Endodermal cell (in vitro differentiated cells): Measurements from ENCODE around the gene ENOSF1. TPM values are rescaled to one million over a fixed set of nuclear protein-coding genes. Genes with fewer than 3 reads are reported as not detected.
A peak's percentile ranks its signal among the peaks of the same experiment; 100 is the strongest.

Experiments
- DNase-seq: peaks from one replicate; pipeline ENCODE4 v3.0.0-alpha.2; 2017
- H3K27ac ChIP-seq: 2 replicates; pipeline ENCODE4 v1.5.1; 2013; ENCODE audit warnings: mild to moderate bottlenecking, low read depth, low read length, moderate library complexity
- H3K27me3 ChIP-seq: 2 replicates; pipeline ENCODE4 v1.6.1; 2013; ENCODE audit warnings: mild to moderate bottlenecking, low read length, moderate library complexity; ENCODE audit not compliant: insufficient read depth, control insufficient read depth, poor library complexity, severe bottlenecking
- H3K36me3 ChIP-seq: 2 replicates; pipeline ENCODE4 v1.7.0; 2013; ENCODE audit warnings: mild to moderate bottlenecking, low read length, moderate library complexity; ENCODE audit not compliant: control insufficient read depth, insufficient read depth
- H3K4me1 ChIP-seq: one replicate; pipeline ENCODE4 v1.7.0; 2013; ENCODE audit warnings: low read length; ENCODE audit not compliant: control insufficient read depth, insufficient read depth
- H3K4me3 ChIP-seq: 2 replicates; pipeline ENCODE4 v1.5.1; 2013; ENCODE audit warnings: mild to moderate bottlenecking, low read length, moderate library complexity
- H3K9ac ChIP-seq: 2 replicates; pipeline ENCODE4 v1.6.1; 2013; ENCODE audit warnings: mild to moderate bottlenecking, low read length, moderate library complexity; ENCODE audit not compliant: poor library complexity, severe bottlenecking; ENCODE audit errors: extremely low read depth
- H3K9me3 ChIP-seq: 2 replicates; pipeline ENCODE4 v1.6.1; 2013; ENCODE audit warnings: mild to moderate bottlenecking, low read length, moderate library complexity; ENCODE audit not compliant: control insufficient read depth
- H3K27ac Mint-ChIP-seq: 2 replicates; pipeline ENCODE4 v1.8.0; 2020; ENCODE audit warnings: mixed read lengths
- H3K27me3 Mint-ChIP-seq: 2 replicates; pipeline ENCODE4 v1.8.0; 2021; ENCODE audit warnings: mild to moderate bottlenecking, mixed read lengths; ENCODE audit not compliant: insufficient read depth
- H3K36me3 Mint-ChIP-seq: 2 replicates; pipeline ENCODE4 v1.8.0; 2020; ENCODE audit warnings: low read depth, mixed read lengths
- H3K4me1 Mint-ChIP-seq: 2 replicates; pipeline ENCODE4 v1.8.0; 2020; ENCODE audit warnings: mixed read lengths
- H3K4me3 Mint-ChIP-seq: 2 replicates; pipeline ENCODE4 v1.8.0; 2020; ENCODE audit warnings: mild to moderate bottlenecking, moderate library complexity, mixed read lengths
- H3K9me3 Mint-ChIP-seq: 2 replicates; pipeline ENCODE4 v1.8.0; 2020; ENCODE audit warnings: mild to moderate bottlenecking, mixed read lengths
- CTCF ChIP-seq: fragments of 200-600 bp; sonication (generic); conservative IDR thresholded peaks from 2 replicates; pipeline ENCODE4 v1.5.0; 2021; ENCODE audit warnings: antibody characterized with exemption, mild to moderate bottlenecking
- WGBS, 2 experiments: methylation state at CpG; one replicate each; pipeline versions ENCODE4 v1.1.5 to v1.1.7; 2013; ENCODE audit warnings: missing lambda C conversion rate in 2 of 2, mixed read lengths in 1 of 2; ENCODE audit not compliant: insufficient coverage in 1 of 2, insufficient read length in 1 of 2; 5-methylcytosine and 5-hydroxymethylcytosine counted together
- total RNA-seq, 2 donors: library from RNA; stranded (reverse); fragmentation: NEBNext Ultra II Directional in 1 of 2; extraction: Animal tissue kit (Norgen Biotek cat#: 25700) in 1 of 2; gene quantifications; 2 replicates in 1 of 2; 3 replicates in 1 of 2; pipeline ENCODE4 v1.2.1, GENCODE V29; 2021

ENOSF1 gene
- total RNA-seq, 2 donors from 2014 or later, result 85.7 to 89.5 TPM

GRCh38 chr18:676069-676468 is 36.4 kb downstream of the ENOSF1 start:
- Histone ChIP-seq H3K27me3 (no peaks in the 10 kb centered on the region), H3K9ac (no peak overlapping the region), H3K9me3 (no peaks in the 10 kb centered on the region), H3K36me3 (peaks cover 67% of the 10 kb centered on the region), H3K4me3 (no peak overlapping the region), H3K4me1 (no peaks in the 10 kb centered on the region), H3K27ac (no peak overlapping the region)
- no peak for TF ChIP-seq CTCF
- WGBS, 2 experiments, result 95 to 100% methylated on average over 2 to 5 of the region's 5 CpGs
- no peaks in the 10 kb centered on the region for H3K4me1 Mint-ChIP-seq
- H3K4me3 Mint-ChIP-seq, result no peak overlapping the region
- no peaks in the 10 kb centered on the region for H3K27me3 Mint-ChIP-seq
- peaks cover 64% of the 10 kb centered on the region for H3K36me3 Mint-ChIP-seq
- peak; percentile 33 for DNase-seq
- no peak overlapping the region for H3K27ac Mint-ChIP-seq
- no peaks in the 10 kb centered on the region for H3K9me3 Mint-ChIP-seq

DNA sequence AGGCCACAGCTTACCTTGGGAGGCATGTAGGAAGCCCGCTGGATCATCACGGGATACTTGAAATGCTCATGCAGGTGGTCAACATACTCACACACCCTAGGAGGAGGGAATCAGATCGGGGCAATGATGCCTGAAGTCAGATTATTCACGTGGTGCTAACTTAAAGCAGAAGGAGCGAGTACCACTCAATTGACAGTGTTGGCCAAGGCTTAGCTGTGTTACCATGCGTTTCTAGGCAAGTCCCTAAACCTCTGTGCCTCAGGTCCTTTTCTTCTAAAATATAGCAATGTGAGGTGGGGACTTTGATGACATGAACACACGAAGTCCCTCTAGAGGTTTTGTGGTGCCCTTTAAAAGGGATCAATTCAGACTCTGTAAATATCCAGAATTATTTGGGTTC is 37.1 kb downstream of the ENOSF1 start:
- DNase-seq, result peak; percentile 30
- H3K4me3 Mint-ChIP-seq, result no peak overlapping the region
- Histone ChIP-seq H3K4me1 (no peaks in the 10 kb centered on the region), H3K27ac (no peak overlapping the region), H3K4me3 (no peak overlapping the region), H3K27me3 (no peaks in the 10 kb centered on the region), H3K9ac (no peak overlapping the region), H3K36me3 (peaks cover 73% of the 10 kb centered on the region), H3K9me3 (no peaks in the 10 kb centered on the region)
- no peaks in the 10 kb centered on the region for H3K27me3 Mint-ChIP-seq
- no peaks in the 10 kb centered on the region for H3K9me3 Mint-ChIP-seq
- peaks cover 69% of the 10 kb centered on the region for H3K36me3 Mint-ChIP-seq
- no peak for TF ChIP-seq CTCF
- 94% methylated on average over 3 to 7 of the region's 7 CpGs for WGBS, 2 experiments
- H3K4me1 Mint-ChIP-seq, result no peaks in the 10 kb centered on the region
- H3K27ac Mint-ChIP-seq, result no peak overlapping the region

- Histone ChIP-seq H3K9ac (no peak overlapping the region), H3K9me3 (no peaks in the 10 kb centered on the region), H3K36me3 (peaks cover 87% of the 10 kb centered on the region), H3K4me3 (no peak overlapping the region), H3K27ac (no peak overlapping the region), H3K27me3 (no peaks in the 10 kb centered on the region), H3K4me1 (no peaks in the 10 kb centered on the region)
- peaks cover 73% of the 10 kb centered on the region for H3K36me3 Mint-ChIP-seq
- DNase-seq, result no peak
- H3K27me3 Mint-ChIP-seq, result no peaks in the 10 kb centered on the region
- H3K4me3 Mint-ChIP-seq, result no peak overlapping the region
- WGBS, 2 experiments, result 94 to 95% methylated on average over 5 of the region's 5 CpGs
- H3K27ac Mint-ChIP-seq, result no peak overlapping the region
- no peak for TF ChIP-seq CTCF
- no peaks in the 10 kb centered on the region for H3K4me1 Mint-ChIP-seq
- H3K9me3 Mint-ChIP-seq, result no peaks in the 10 kb centered on the region
Observed at GRCh38 chr18:673769-674168, 38.7 kb downstream of the ENOSF1 start.
